ENCODE results near the gene WAPL.

- TF ChIP-seq POLR2AphosphoS5 (IDR thresholded peaks at IDR 0.05; ENCODE audit: borderline replicate concordance, low read depth, low read length): no peak
- TF ChIP-seq EZH2 (IDR thresholded peaks at IDR 0.05): no peak
Measured at GRCh38 chr10:86436963-86437362, 84.6 kb downstream of the WAPL start.

All from SK-N-MC (cell line).